Esophagus squamous epithelium (tissue), 5 donors: Measurements from ENCODE around the gene CAPN11. TPM values are rescaled to one million over a fixed set of nuclear protein-coding genes. Genes with fewer than 3 reads are reported as not detected.

Experiments
- DNase-seq: peaks from one replicate; lab custom pipeline; 2025; lab: John Stamatoyannopoulos, UW
- H3K27ac ChIP-seq, 4 donors: fragments of 200-600 bp; sonication (generic); one replicate each; pipeline ENCODE4 v1.5.1; 2016 to 2019; ENCODE audit warnings: mild to moderate bottlenecking in 1 of 4
- H3K27me3 ChIP-seq, 4 donors: fragments of 200-600 bp; sonication (generic); 1 replicate in 3 of 4; 2 replicates in 1 of 4; pipeline versions ENCODE4 v1.5.1 to v1.6.0; 2017 to 2021; ENCODE audit warnings: antibody characterized with exemption in 1 of 4
- H3K36me3 ChIP-seq, 3 donors: fragments of 200-600 bp; sonication (generic); one replicate each; pipeline ENCODE4 v1.5.1; 2016 to 2019
- H3K4me1 ChIP-seq, 3 donors: fragments of 200-600 bp; sonication (generic); one replicate each; pipeline ENCODE4 v1.5.1; 2017 to 2019
- H3K4me3 ChIP-seq, 4 donors: fragments of 200-600 bp; sonication (generic); 1 replicate in 3 of 4; 2 replicates in 1 of 4; pipeline ENCODE4 v1.5.1; 2016 to 2019; ENCODE audit warnings: mild to moderate bottlenecking in 2 of 4, moderate library complexity in 1 of 4
- H3K9me3 ChIP-seq, 3 donors: fragments of 200-600 bp; sonication (generic); one replicate each; pipeline ENCODE4 v1.5.1; 2016 to 2019
- POLR2A ChIP-seq, 4 donors: fragments of 450-650 bp; IDR thresholded peaks; one replicate each; pipeline ENCODE4 v1.6.1; 2017; ENCODE audit warnings: antibody characterized with exemption in 4 of 4, mild to moderate bottlenecking in 4 of 4, moderate library complexity in 3 of 4
- WGBS, 2 donors: methylation state at CpG; one replicate each; pipeline ENCODE4 v1.1.5; 2018; 5-methylcytosine and 5-hydroxymethylcytosine counted together
- intact Hi-C: fragments of 100-400 bp; cut with DNase I; formaldehyde crosslinking; loops from one replicate; pipeline ENCODE4 v1.15.0; 2022
- total RNA-seq, 4 donors: library from RNA; depleted of rRNA; stranded (reverse); fragments of >200 nt; gene quantifications; one replicate each; pipeline ENCODE4 v1.1.0, GENCODE V29; 2016
- TF ChIP-seq, protein P1 (sequence below), 6 experiments: fragments of 450-650 bp in 4 of 6; fragments of 200-600 bp in 2 of 6; sonication (generic) in 2 of 6; IDR thresholded peaks; one replicate each; pipeline ENCODE4 v1.5.1; 2016 to 2019; ENCODE audit warnings: antibody characterized with exemption in 6 of 6, mild to moderate bottlenecking in 4 of 6, moderate library complexity in 4 of 6
- donor health status: DM: yes; HTN: yes; CAD: no.

CAPN11 gene
- total RNA-seq: under 1 TPM in 2 of 4 donors, not detected in 2; 0.57 to 1.00 TPM

DNA sequence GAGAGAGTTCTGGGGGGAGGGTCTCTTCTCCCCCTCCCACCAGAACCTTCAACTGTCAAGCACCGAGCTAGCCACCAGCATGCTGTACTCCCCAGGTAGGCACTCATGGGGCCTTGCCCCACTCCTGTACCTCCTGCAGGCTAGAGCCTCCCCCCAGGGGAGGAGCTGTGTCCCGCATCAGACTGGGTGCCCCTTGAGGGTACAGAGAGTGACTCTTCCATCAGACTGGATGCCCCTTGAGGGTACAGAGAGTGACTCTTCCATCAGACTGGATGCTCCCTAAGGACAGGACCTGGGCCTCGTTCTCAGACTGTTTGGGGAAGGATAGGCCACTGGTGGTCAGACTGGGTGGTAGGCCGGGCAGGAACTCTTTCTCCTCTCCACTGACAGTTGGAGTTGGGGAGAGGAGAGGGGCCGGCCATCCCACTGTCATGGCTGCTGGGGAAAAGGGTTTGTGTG, at the start of gene CAPN11:
Gene CAPN11, plus strand, starts transcription at position 51 of the 459 bp plus-strand sequence. Its CDS starts 29 bp downstream, at position 80.
- Histone ChIP-seq H3K9me3 (no peaks in the 10 kb centered on the region), H3K36me3 (peaks cover 0 to 12% (median 0%) of the 10 kb centered on the region in 3 donors), H3K4me1 (no peaks in the 10 kb centered on the region), H3K27ac (no peak within 1 kb of the TSS), H3K4me3 (no peak within 1 kb of the TSS), H3K27me3 (peaks cover 0 to 15% (median 0%) of the 10 kb centered on the region in 4 donors)
- intact Hi-C loops: no loop called here
- WGBS, 2 donors: 54 to 82% methylated on average over 2 of the region's 5 CpGs
- DNase-seq: no peak
- TF ChIP-seq, protein P1, sequence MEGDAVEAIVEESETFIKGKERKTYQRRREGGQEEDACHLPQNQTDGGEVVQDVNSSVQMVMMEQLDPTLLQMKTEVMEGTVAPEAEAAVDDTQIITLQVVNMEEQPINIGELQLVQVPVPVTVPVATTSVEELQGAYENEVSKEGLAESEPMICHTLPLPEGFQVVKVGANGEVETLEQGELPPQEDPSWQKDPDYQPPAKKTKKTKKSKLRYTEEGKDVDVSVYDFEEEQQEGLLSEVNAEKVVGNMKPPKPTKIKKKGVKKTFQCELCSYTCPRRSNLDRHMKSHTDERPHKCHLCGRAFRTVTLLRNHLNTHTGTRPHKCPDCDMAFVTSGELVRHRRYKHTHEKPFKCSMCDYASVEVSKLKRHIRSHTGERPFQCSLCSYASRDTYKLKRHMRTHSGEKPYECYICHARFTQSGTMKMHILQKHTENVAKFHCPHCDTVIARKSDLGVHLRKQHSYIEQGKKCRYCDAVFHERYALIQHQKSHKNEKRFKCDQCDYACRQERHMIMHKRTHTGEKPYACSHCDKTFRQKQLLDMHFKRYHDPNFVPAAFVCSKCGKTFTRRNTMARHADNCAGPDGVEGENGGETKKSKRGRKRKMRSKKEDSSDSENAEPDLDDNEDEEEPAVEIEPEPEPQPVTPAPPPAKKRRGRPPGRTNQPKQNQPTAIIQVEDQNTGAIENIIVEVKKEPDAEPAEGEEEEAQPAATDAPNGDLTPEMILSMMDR (IDR thresholded peaks at IDR 0.05): no peak
- TF ChIP-seq POLR2A (IDR thresholded peaks at IDR 0.05): no peak

DNA sequence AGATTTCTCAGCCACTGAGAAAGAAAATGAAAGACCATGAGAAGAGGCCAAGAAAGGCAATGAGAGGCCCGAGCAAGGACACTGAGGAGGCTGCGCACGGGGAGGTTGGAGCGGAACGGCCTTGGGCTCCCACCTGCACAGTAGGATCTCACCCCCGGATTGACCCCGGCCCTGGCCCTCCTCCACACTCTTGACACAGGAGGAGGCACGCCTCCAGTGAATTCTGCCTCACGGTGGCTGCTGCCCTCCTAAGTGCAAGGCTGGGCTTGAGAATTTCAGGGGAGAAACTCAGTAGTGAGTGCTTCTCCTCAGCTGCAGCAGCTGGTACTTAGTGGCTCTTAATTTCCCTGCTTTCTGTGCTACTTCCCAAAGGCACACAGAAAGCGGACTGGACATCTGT, 49.4 kb upstream of the CAPN11 start:
- intact Hi-C loops: no loop called here
- WGBS, 2 donors: 81 to 83% methylated on average over 10 of the region's 10 CpGs
- TF ChIP-seq POLR2A (IDR thresholded peaks at IDR 0.05): no peak
- TF ChIP-seq, protein P1 (IDR thresholded peaks at IDR 0.05): no peak
- no peak overlapping the region for H3K4me3 ChIP-seq
- H3K27me3 ChIP-seq: no peaks in the 10 kb centered on the region
- no peaks in the 10 kb centered on the region for H3K9me3 ChIP-seq
- H3K36me3 ChIP-seq: peaks cover 0 to 100% (median 17%) of the 10 kb centered on the region in 3 donors
- DNase-seq: no peak
- peaks cover 0 to 26% (median 8%) of the 10 kb centered on the region in 3 donors for H3K4me1 ChIP-seq
- no peak overlapping the region for H3K27ac ChIP-seq

DNA sequence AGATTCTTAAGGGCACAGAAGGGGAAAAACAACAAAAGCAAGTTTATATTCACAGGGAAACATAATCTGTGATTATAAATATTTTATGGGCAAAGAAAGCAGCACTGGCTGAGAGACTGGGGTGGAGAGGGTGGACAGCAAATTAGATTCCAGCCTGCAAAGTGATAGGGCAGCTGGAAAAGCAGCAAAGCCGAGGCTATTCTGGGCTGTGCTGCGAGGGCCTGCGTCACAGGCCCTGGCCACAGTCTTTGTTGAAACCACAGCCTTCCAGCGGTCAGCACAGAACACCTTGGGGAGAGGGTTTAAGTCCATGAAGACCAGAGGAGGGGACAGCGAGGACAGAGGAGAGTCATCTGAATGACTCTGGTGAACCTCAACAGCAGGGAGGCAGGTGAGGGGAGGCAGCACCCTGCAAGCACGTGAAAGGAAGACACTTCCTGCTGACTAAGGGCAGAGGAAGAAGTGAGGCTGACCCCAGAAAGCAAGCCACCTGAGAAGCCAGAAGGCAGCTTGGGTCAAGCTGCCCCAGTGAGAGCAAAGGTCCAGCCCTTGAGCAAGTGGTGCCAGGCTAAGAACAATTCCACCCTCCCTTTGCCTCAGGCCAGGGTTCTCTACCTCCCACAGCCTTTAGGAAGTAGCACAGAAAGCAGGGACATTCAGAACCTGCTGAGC, 48.5 kb upstream of the CAPN11 start:
- no peak overlapping the region for H3K4me3 ChIP-seq
- H3K9me3 ChIP-seq: no peaks in the 10 kb centered on the region
- intact Hi-C loops: no loop called here
- H3K27ac ChIP-seq: peak overlapping the region in 1 of 4 donors; percentile 22
- WGBS, 2 donors: 84 to 86% methylated on average over 6 of the region's 6 CpGs
- H3K27me3 ChIP-seq: no peaks in the 10 kb centered on the region
- peaks cover 0 to 100% (median 16%) of the 10 kb centered on the region in 3 donors for H3K36me3 ChIP-seq
- peaks cover 0 to 28% (median 8%) of the 10 kb centered on the region in 3 donors for H3K4me1 ChIP-seq
- no peak for DNase-seq
- TF ChIP-seq POLR2A (IDR thresholded peaks at IDR 0.05): no peak
- TF ChIP-seq, protein P1 (IDR thresholded peaks at IDR 0.05): no peak

DNA sequence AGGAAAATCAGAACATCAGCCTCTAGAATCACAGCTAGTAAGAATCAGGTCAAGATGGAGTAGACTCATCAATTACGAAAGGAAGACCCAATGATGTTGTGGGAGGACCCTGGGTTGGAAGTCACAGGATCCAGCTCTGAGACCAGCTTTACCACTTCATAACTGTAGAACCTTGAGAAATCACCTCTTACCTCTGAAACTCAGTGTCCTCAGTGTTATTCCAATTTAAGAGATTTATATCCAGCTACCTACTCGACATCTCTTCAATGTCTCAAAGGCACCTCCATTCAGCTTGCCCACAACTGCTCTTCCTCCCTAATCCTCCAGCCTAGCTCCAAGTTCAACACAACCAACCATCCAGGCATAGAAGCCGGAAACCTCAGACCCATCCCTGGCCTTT, 47.7 kb upstream of the CAPN11 start:
- no peak for TF ChIP-seq POLR2A (IDR thresholded peaks at IDR 0.05)
- TF ChIP-seq, protein P1 (IDR thresholded peaks at IDR 0.05): no peak
- DNase-seq: no peak
- intact Hi-C loops: no loop called here
- H3K9me3 ChIP-seq: no peaks in the 10 kb centered on the region
- peaks cover 0 to 92% (median 16%) of the 10 kb centered on the region in 3 donors for H3K36me3 ChIP-seq
- no peaks in the 10 kb centered on the region for H3K27me3 ChIP-seq
- no peak overlapping the region for H3K27ac ChIP-seq
- 96% methylated on average over 3 of the region's 3 CpGs for WGBS, 2 donors
- peaks cover 0 to 28% (median 3%) of the 10 kb centered on the region in 3 donors for H3K4me1 ChIP-seq
- no peak overlapping the region for H3K4me3 ChIP-seq
